ENCODE measurements around the gene GSDME. TPM values are rescaled to one million over a fixed set of nuclear protein-coding genes. Genes with fewer than 3 reads are reported as not detected.

Gene GSDME
- total RNA-seq, 1 experiment from 2014 or later, result 4.5 TPM

GRCh38 chr7:24798261-24798660 lies 41.0 kb upstream of the GSDME start:
- intact Hi-C loops (cut with micrococcal nuclease; ENCODE audit: unreplicated experiment), result no loop called here
- Histone ChIP-seq H3K9me3 (ENCODE audit: control insufficient read depth, insufficient read depth, low read depth, low read length) (no peaks in the 10 kb centered on the region), H3K36me3 (ENCODE audit: control insufficient read depth, insufficient read depth, low read length) (no peaks in the 10 kb centered on the region), H3K27ac (ENCODE audit: low read length) (no peak overlapping the region), H3K4me1 (ENCODE audit: control insufficient read depth, insufficient read depth, low read length) (no peaks in the 10 kb centered on the region), H3K27me3 (ENCODE audit: control insufficient read depth, insufficient read depth, low read length) (no peaks in the 10 kb centered on the region), H3K4me3 (ENCODE audit: low read depth in 2 of 2, low read length in 2 of 2) (no peak overlapping the region)
- no TSS peak for BruUV-seq (replicated peaks)
- no peak for ATAC-seq
- ChIA-PET CTCF (no interaction called here), POLR2A (no interaction called here)
- in situ Hi-C loops (cut with HindIII; ENCODE audit: low pct_unique_long_range_greater_than_20kb, low sequenced_read_pairs), result no loop called here
- no peak for DNase-seq (ENCODE audit: low read depth, low spot score)
- TF ChIP-seq TCF7L2 (IDR thresholded peaks at IDR 0.05; ENCODE audit: low read depth, low read length) (no peak), POLR2AphosphoS5 (IDR thresholded peaks at IDR 0.05; ENCODE audit: low read depth, low read length) (no peak), REST (IDR thresholded peaks at IDR 0.05; ENCODE audit: insufficient read depth in 1 of 2, low read depth in 2 of 2, low read length in 1 of 2) (no peak), SIN3A (IDR thresholded peaks at IDR 0.05; ENCODE audit: borderline replicate concordance, insufficient read depth, low read depth, low read length) (no peak)

- intact Hi-C loops (cut with micrococcal nuclease; ENCODE audit: unreplicated experiment) (no loop called here), in situ Hi-C loops (cut with HindIII; ENCODE audit: low pct_unique_long_range_greater_than_20kb, low sequenced_read_pairs) (no loop called here)
- H3K4me3 ChIP-seq (ENCODE audit: low read depth in 2 of 2, low read length in 2 of 2), result no peak overlapping the region
- ATAC-seq (no peak), DNase-seq (ENCODE audit: low read depth, low spot score) (no peak)
- BruUV-seq (replicated peaks), result no TSS peak
- no peak for TF ChIP-seq CTCF (IDR thresholded peaks at IDR 0.05)
- TF ChIP-seq REST (IDR thresholded peaks at IDR 0.05; ENCODE audit: insufficient read depth in 1 of 2, low read depth in 2 of 2, low read length in 1 of 2), result no peak
- TF ChIP-seq POLR2AphosphoS5 (IDR thresholded peaks at IDR 0.05; ENCODE audit: low read depth, low read length), result no peak
- TF ChIP-seq TCF7L2 (IDR thresholded peaks at IDR 0.05; ENCODE audit: low read depth, low read length), result no peak
- TF ChIP-seq SIN3A (IDR thresholded peaks at IDR 0.05; ENCODE audit: borderline replicate concordance, insufficient read depth, low read depth, low read length), result no peak
- H3K27me3 ChIP-seq (ENCODE audit: control insufficient read depth, insufficient read depth, low read length), result no peaks in the 10 kb centered on the region
- H3K27ac ChIP-seq (ENCODE audit: low read length), result no peak overlapping the region
- POLR2A ChIA-PET, result no interaction called here
- H3K9me3 ChIP-seq (ENCODE audit: control insufficient read depth, insufficient read depth, low read depth, low read length), result no peaks in the 10 kb centered on the region
- H3K4me1 ChIP-seq (ENCODE audit: control insufficient read depth, insufficient read depth, low read length), result no peaks in the 10 kb centered on the region
- CTCF ChIA-PET, result interaction anchor here (0.6 kb wide), 1 partner anchor 1301 kb away, joined by 3 read pairs; no protein-coding TSS in a partner anchor
- H3K36me3 ChIP-seq (ENCODE audit: control insufficient read depth, insufficient read depth, low read length), result no peaks in the 10 kb centered on the region
Measured at GRCh38 chr7:24797270-24797669, 40.0 kb upstream of the GSDME start.
